HL-60 (cell line): ENCODE results near the gene PPFIA4.

Experiments used
- DNase-seq, 2 experiments: peaks; one replicate each; pipeline ENCODE4 v3.0.0-alpha.2; 2010 to 2020; ENCODE audit warnings: low read depth in 1 of 2, low spot score in 1 of 2
- H3K27ac ChIP-seq: fragments of 250-450 bp; sonication (Bioruptor Pico); replicated peaks from 2 replicates; pipeline ENCODE4 v1.5.1; 2020; ENCODE audit warnings: mild to moderate bottlenecking, moderate library complexity
- H3K27me3 ChIP-seq: fragments of 250-450 bp; sonication (Bioruptor Pico); 2 replicates; pipeline ENCODE4 v1.5.1; 2021; ENCODE audit warnings: mild to moderate bottlenecking, moderate library complexity; ENCODE audit not compliant: insufficient read depth, poor library complexity, severe bottlenecking
- H3K4me3 ChIP-seq: replicated peaks from 2 replicates; pipeline ENCODE4 v1.5.1; 2011; ENCODE audit warnings: mild to moderate bottlenecking, control low read depth, low read length; ENCODE audit not compliant: insufficient read depth
- CTCF ChIP-seq: IDR thresholded peaks from one replicate; pipeline ENCODE4 v1.5.1; 2011; ENCODE audit warnings: low read length, control low read depth, inconsistent platforms; ENCODE audit not compliant: insufficient read depth
- GABPA ChIP-seq: IDR thresholded peaks from 2 replicates; pipeline ENCODE4 v1.6.1; 2012; ENCODE audit warnings: low read depth
- POLR2AphosphoS5 ChIP-seq: IDR thresholded peaks from 2 replicates; pipeline ENCODE4 v1.6.1; 2012; ENCODE audit warnings: low read depth
- REST ChIP-seq: IDR thresholded peaks from 2 replicates; pipeline ENCODE4 v1.6.1; 2012; ENCODE audit warnings: low read depth; ENCODE audit not compliant: insufficient replicate concordance
- SPI1 ChIP-seq: IDR thresholded peaks from 2 replicates; pipeline ENCODE4 v1.6.1; 2012; ENCODE audit warnings: low read depth, mild to moderate bottlenecking, borderline replicate concordance

PPFIA4 gene

GRCh38 chr1:203098914-203099520 is 72.7 kb downstream of the PPFIA4 start:
- TF ChIP-seq POLR2AphosphoS5, result no peak
- TF ChIP-seq REST, result no peak
- TF ChIP-seq CTCF, result no peak
- TF ChIP-seq SPI1, result no peak
- TF ChIP-seq GABPA, result no peak
- no peak for DNase-seq
- H3K4me3 ChIP-seq, result no peak overlapping the region
- no peaks in the 10 kb centered on the region for H3K27me3 ChIP-seq
- H3K27ac ChIP-seq, result no peak overlapping the region

- TF ChIP-seq SPI1, result no peak
- TF ChIP-seq POLR2AphosphoS5, result no peak
- no peak for TF ChIP-seq CTCF
- no peak overlapping the region for H3K4me3 ChIP-seq
- no peak overlapping the region for H3K27ac ChIP-seq
- H3K27me3 ChIP-seq, result no peaks in the 10 kb centered on the region
- DNase-seq, result no peak
Observed at GRCh38 chr1:203099805-203100515, 73.7 kb downstream of the PPFIA4 start.

GRCh38 chr1:203100516-203100869 is 74.2 kb downstream of the PPFIA4 start:
- TF ChIP-seq CTCF (no peak), SPI1 (no peak), GABPA (no peak), POLR2AphosphoS5 (no peak), REST (no peak)
- no peak for DNase-seq
- Histone ChIP-seq H3K4me3 (no peak overlapping the region), H3K27me3 (no peaks in the 10 kb centered on the region), H3K27ac (no peak overlapping the region)
